Left lung (tissue), 10 donors: ENCODE measurements around the gene DNAJC11. TPM values are rescaled to one million over a fixed set of nuclear protein-coding genes. Genes with fewer than 3 reads are reported as not detected.

Experiments
- ATAC-seq: fragments of 200-7000 bp; cut with Tn5 transposase; one replicate; pipeline ENCODE4 v1.9.1; 2020; ENCODE audit warnings: moderate library complexity
- DNase-seq, 4 donors: peaks; one replicate each; pipeline ENCODE4 v3.0.0-alpha.2; 2013 to 2020
- H3K27ac ChIP-seq, 2 donors: fragments of 200-600 bp; sonication (generic) in 1 of 2; one replicate each; pipeline versions ENCODE4 v1.5.0 to v1.8.0; 2020 to 2021
- H3K27me3 ChIP-seq, 2 donors: fragments of 200-600 bp; sonication (generic) in 1 of 2; one replicate each; pipeline versions ENCODE4 v1.5.0 to v1.8.0; 2020 to 2021
- H3K36me3 ChIP-seq, 2 donors: fragments of 200-600 bp; sonication (generic) in 1 of 2; one replicate each; pipeline versions ENCODE4 v1.5.0 to v1.8.0; 2020 to 2021
- H3K4me1 ChIP-seq, 2 donors: fragments of 200-600 bp; one replicate each; pipeline ENCODE4 v1.8.0; 2021
- H3K4me3 ChIP-seq, 2 donors: fragments of 200-600 bp; sonication (generic) in 1 of 2; one replicate each; pipeline versions ENCODE4 v1.5.0 to v1.8.0; 2020 to 2021; ENCODE audit warnings: mild to moderate bottlenecking in 1 of 2
- H3K9me3 ChIP-seq, 2 donors: fragments of 200-600 bp; sonication (generic) in 1 of 2; one replicate each; pipeline versions ENCODE4 v1.5.0 to v1.8.0; 2020 to 2021
- CTCF ChIP-seq, 2 donors: fragments of 200-600 bp; sonication (generic) in 1 of 2; IDR thresholded peaks; one replicate each; pipeline versions ENCODE4 v1.5.0 to v1.8.0; 2021; ENCODE audit warnings: antibody characterized with exemption in 2 of 2
- intact Hi-C, 2 donors: fragments of 100-400 bp; cut with DNase I; formaldehyde crosslinking; loops; one replicate each; pipeline versions ENCODE4 v1.11.2 to v1.14.2; 2022
- polyA plus RNA-seq, 6 donors: library from polyadenylated mRNA; unstranded; fragments of 120-200 nt; gene quantifications; one replicate each; pipeline ENCODE4 v1.2.1, GENCODE V29; 2013; ENCODE audit not compliant: insufficient read length in 6 of 6
- total RNA-seq, 2 donors: library from RNA; stranded (reverse); fragmentation: NEBNext Ultra II Directional; extraction: Animal tissue kit (Norgen Biotek cat#: 25700); gene quantifications; one replicate each; pipeline ENCODE4 v1.2.1, GENCODE V29; 2021
- donor health status: DM: no; HTN: yes; CAD: no.
- donor health status: DM: no; HTN: no; CAD: no.

Gene DNAJC11
- total and polyA plus RNA-seq, 8 donors = 33.5 to 52.0 (median 46.7) TPM

DNA sequence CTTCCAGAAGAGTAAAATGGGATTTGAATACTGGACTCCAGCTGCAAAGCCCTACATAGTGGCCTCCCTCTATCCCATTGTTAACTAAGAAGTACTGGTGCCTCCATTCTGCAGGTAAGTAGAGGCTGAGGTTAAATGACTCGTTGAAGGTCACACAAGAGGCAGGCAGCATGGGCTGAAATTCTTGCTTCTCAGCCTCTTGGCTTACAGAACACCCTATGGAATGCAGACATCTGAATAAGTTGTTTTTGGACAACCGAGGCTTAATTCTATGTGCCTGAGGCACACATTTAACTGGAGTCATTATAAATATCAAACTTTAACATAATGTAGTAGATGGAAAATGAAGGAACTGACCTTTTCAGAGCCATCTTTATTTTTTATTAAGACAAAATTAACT lies 5.7 kb downstream of the DNAJC11 start:
- H3K27me3 ChIP-seq = no peaks in the 10 kb centered on the region
- H3K36me3 ChIP-seq = no peaks in the 10 kb centered on the region
- intact Hi-C loops = no loop called here
- H3K9me3 ChIP-seq = no peaks in the 10 kb centered on the region
- ATAC-seq (no peak), DNase-seq (no peak)
- peaks cover 9 to 17% of the 10 kb centered on the region in 2 donors for H3K4me1 ChIP-seq
- H3K4me3 ChIP-seq = no peak overlapping the region
- TF ChIP-seq CTCF (IDR thresholded peaks at IDR 0.05) = no peak
- H3K27ac ChIP-seq = no peak overlapping the region

DNA sequence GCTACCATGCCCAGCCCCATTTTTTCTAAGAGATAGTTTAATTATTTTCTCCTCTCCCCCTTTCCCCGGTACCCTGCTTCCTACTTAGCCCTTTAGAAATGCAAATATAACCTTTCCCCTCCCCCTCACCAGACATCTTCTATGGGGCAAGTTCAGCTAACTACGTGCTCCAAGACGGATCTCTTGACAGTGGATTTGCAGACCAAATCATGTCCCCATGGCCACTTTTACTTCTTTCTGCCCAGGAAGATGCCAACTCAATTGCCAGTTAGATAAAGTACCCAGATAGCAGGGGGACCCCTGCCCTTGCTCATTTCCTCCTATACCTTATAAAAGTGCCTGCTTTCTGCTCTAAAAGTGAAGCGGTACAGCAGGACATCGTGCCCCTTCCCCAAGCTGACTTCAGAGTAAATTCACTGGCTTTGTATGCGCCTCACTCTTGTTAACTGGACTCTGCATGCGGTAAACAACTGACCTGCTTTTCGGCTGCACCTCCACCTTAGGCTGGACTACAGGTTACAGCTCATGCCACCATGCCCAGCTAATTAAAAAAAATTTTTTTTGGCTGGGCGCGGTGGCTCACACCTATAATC lies 7.4 kb downstream of the DNAJC11 start:
- peaks cover 0 to under 1% of the 10 kb centered on the region in 2 donors for H3K4me1 ChIP-seq
- H3K36me3 ChIP-seq = no peaks in the 10 kb centered on the region
- no peak overlapping the region for H3K27ac ChIP-seq
- no peaks in the 10 kb centered on the region for H3K27me3 ChIP-seq
- H3K9me3 ChIP-seq = no peaks in the 10 kb centered on the region
- intact Hi-C loops = no loop called here
- ATAC-seq (no peak), DNase-seq (no peak)
- no peak overlapping the region for H3K4me3 ChIP-seq
- no peak for TF ChIP-seq CTCF (IDR thresholded peaks at IDR 0.05)

DNA sequence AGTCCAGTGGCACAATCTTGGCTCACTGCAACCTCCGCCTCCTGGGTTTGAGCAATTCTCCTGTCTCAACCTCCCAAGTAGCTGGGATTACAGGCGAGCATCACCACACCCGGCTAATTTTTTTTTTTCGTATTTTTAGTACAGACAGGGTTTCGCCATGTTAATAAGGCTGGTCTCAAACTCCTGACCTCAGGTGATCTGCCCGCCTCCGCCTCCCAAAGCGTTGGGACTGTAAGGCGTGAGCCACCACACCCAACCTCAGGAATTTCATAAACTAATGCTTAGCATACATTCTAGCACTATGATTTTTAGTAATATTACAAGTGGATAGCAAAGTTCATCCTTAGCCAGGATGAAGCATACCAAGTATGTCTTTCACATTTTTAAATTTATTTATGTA lies 8.7 kb downstream of the DNAJC11 start:
- Histone ChIP-seq H3K27me3 (no peaks in the 10 kb centered on the region), H3K27ac (no peak overlapping the region), H3K4me3 (no peak overlapping the region), H3K9me3 (no peaks in the 10 kb centered on the region), H3K4me1 (no peaks in the 10 kb centered on the region), H3K36me3 (no peaks in the 10 kb centered on the region)
- TF ChIP-seq CTCF (IDR thresholded peaks at IDR 0.05) = no peak
- no peak for DNase-seq
- no peak for ATAC-seq
- intact Hi-C loops = no loop called here

- no peak for DNase-seq
- Histone ChIP-seq H3K9me3 (no peaks in the 10 kb centered on the region), H3K27me3 (no peaks in the 10 kb centered on the region), H3K4me1 (no peaks in the 10 kb centered on the region), H3K4me3 (no peak overlapping the region), H3K27ac (no peak overlapping the region), H3K36me3 (no peaks in the 10 kb centered on the region)
- no peak for ATAC-seq
- TF ChIP-seq CTCF (IDR thresholded peaks at IDR 0.05) = no peak
- intact Hi-C loops = no loop called here
Observed at GRCh38 chr1:6691507-6691906, 10.1 kb downstream of the DNAJC11 start.

DNA sequence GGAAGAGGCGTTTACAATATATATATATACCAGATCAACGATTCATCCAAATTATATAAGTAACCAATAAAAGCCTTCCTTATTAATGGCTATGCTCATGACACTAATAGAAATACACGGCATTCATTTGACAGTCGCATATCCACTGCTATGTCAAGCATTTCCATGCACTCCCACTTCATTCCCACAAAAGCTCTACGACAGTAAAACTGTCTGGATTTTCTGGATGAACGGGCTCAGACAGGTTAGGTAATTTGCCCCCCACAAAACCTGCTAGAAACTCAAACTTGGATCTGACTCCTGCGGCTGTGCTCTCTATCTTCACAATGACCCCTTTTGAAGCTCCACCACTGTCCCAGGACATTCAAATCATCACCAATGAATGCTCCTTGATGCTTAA lies 11.4 kb downstream of the DNAJC11 start:
- Histone ChIP-seq H3K27ac (no peak overlapping the region), H3K36me3 (no peaks in the 10 kb centered on the region), H3K4me3 (no peak overlapping the region), H3K4me1 (no peaks in the 10 kb centered on the region), H3K27me3 (no peaks in the 10 kb centered on the region), H3K9me3 (no peaks in the 10 kb centered on the region)
- DNase-seq (no peak), ATAC-seq (no peak)
- intact Hi-C loops = no loop called here
- TF ChIP-seq CTCF (IDR thresholded peaks at IDR 0.05) = no peak
